Transverse colon (tissue), 4 donors: ENCODE data around the gene SDK1. TPM values are rescaled to one million over a fixed set of nuclear protein-coding genes. Genes with fewer than 3 reads are reported as not detected.

Experiments used
- DNase-seq: peaks from one replicate; pipeline ENCODE4 v3.0.0-alpha.2; 2019
- H3K27ac ChIP-seq, 4 donors: fragments of 200-600 bp; sonication (generic); 2 replicates each; pipeline ENCODE4 v1.5.1; 2016 to 2018; ENCODE audit warnings: inconsistent platforms in 4 of 4
- H3K27me3 ChIP-seq: fragments of 200-600 bp; sonication (generic); 2 replicates; pipeline ENCODE4 v1.5.1; 2017; ENCODE audit warnings: inconsistent platforms
- H3K36me3 ChIP-seq, 4 donors: fragments of 200-600 bp; sonication (generic); 2 replicates each; pipeline ENCODE4 v1.5.1; 2017 to 2019; ENCODE audit warnings: inconsistent platforms in 4 of 4
- H3K4me1 ChIP-seq, 4 donors: fragments of 200-600 bp; sonication (generic); 2 replicates each; pipeline ENCODE4 v1.5.1; 2017 to 2020; ENCODE audit warnings: inconsistent platforms in 4 of 4
- H3K4me3 ChIP-seq, 4 donors: fragments of 200-600 bp; sonication (generic); 1 replicate in 1 of 4; 2 replicates in 3 of 4; pipeline versions ENCODE4 v1.5.1 to v1.6.1; 2017 to 2019; ENCODE audit warnings: inconsistent platforms in 4 of 4
- H3K9me3 ChIP-seq, 2 donors: fragments of 200-600 bp; sonication (generic); 2 replicates each; pipeline ENCODE4 v1.5.1; 2017 to 2019; ENCODE audit warnings: inconsistent platforms in 2 of 2
- CTCF ChIP-seq, 5 experiments: fragments of 200-600 bp in 3 of 5; fragments of 450-650 bp in 2 of 5; sonication (generic) in 3 of 5; IDR thresholded peaks; 1 replicate in 2 of 5; 2 replicates in 3 of 5; pipeline ENCODE4 v1.5.1; 2016 to 2017; ENCODE audit warnings: antibody characterized with exemption in 5 of 5, inconsistent platforms in 3 of 5, mild to moderate bottlenecking in 2 of 5, moderate library complexity in 1 of 5
- EP300 ChIP-seq: sonication (generic); formaldehyde crosslinking; IDR thresholded peaks from one replicate; pipeline ENCODE4 v1.6.1; 2017; ENCODE audit warnings: antibody characterized with exemption, low read depth
- POLR2A ChIP-seq: fragments of 450-650 bp; IDR thresholded peaks from one replicate; pipeline ENCODE4 v1.6.1; 2016; ENCODE audit warnings: antibody characterized with exemption, mild to moderate bottlenecking, moderate library complexity
- POLR2AphosphoS5 ChIP-seq, 3 donors: sonication (generic); formaldehyde crosslinking; IDR thresholded peaks; one replicate each; pipeline ENCODE4 v1.6.1; 2016; ENCODE audit warnings: antibody characterized with exemption in 3 of 3
- WGBS, 2 donors: methylation state at CpG; one replicate each; pipeline ENCODE4 v1.1.5; 2018; ENCODE audit warnings: low coverage in 1 of 2; 5-methylcytosine and 5-hydroxymethylcytosine counted together
- in situ Hi-C, 4 donors: fragments of 200-750 bp; cut with MboI; loops; one replicate each; pipeline versions ENCODE4 v1.15.0 to v1.15.1; 2017; ENCODE audit warnings: low sequenced_read_pairs in 3 of 4, low pct_ligation_motif_present in 1 of 4, low pct_unique_long_range_greater_than_20kb in 1 of 4
- intact Hi-C: fragments of 100-400 bp; cut with DNase I; formaldehyde crosslinking; loops from one replicate; pipeline ENCODE4 v1.15.1; 2023; ENCODE audit warnings: low total_unique reads
- total RNA-seq, 4 donors: library from RNA; depleted of rRNA; stranded (reverse); fragments of >200 nt; gene quantifications; one replicate each; pipeline ENCODE4 v1.1.0, GENCODE V29; 2016

Gene SDK1
- total RNA-seq, 4 donors from 2014 or later, result 4.0 to 8.6 (median 5.4) TPM

- no peak for DNase-seq
- in situ Hi-C loops, result no loop called here
- Histone ChIP-seq H3K4me1 (peaks cover 0 to 8% (median 3%) of the 10 kb centered on the region in 4 donors), H3K4me3 (no peak overlapping the region), H3K36me3 (no peaks in the 10 kb centered on the region), H3K27me3 (no peaks in the 10 kb centered on the region), H3K9me3 (no peaks in the 10 kb centered on the region), H3K27ac (no peak overlapping the region)
- 80% methylated on average over 3 to 15 of the region's 15 CpGs for WGBS, 2 donors
- TF ChIP-seq POLR2A (no peak), POLR2AphosphoS5 (IDR thresholded peaks at IDR 0.05) (no peak), CTCF (IDR thresholded peaks at IDR 0.05) (no peak), EP300 (no peak)
- intact Hi-C loops, result no loop called here
These were observed 964.6 kb downstream of the SDK1 start for GRCh38 chr7:4265676-4266075.

- intact Hi-C loops (no loop called here), in situ Hi-C loops (no loop called here)
- H3K9me3 ChIP-seq, result no peaks in the 10 kb centered on the region
- no peak overlapping the region for H3K4me3 ChIP-seq
- WGBS, 2 donors, result 87 to 90% methylated on average over 3 to 21 of the region's 21 CpGs
- H3K27me3 ChIP-seq, result no peaks in the 10 kb centered on the region
- TF ChIP-seq EP300 (no peak), POLR2A (no peak), POLR2AphosphoS5 (IDR thresholded peaks at IDR 0.05) (no peak), CTCF (IDR thresholded peaks at IDR 0.05) (no peak)
- H3K4me1 ChIP-seq, result peaks cover 0 to 2% (median under 1%) of the 10 kb centered on the region in 4 donors
- DNase-seq, result no peak
- H3K27ac ChIP-seq, result no peak overlapping the region
- H3K36me3 ChIP-seq, result no peaks in the 10 kb centered on the region
These were observed 965.4 kb downstream of the SDK1 start for GRCh38 chr7:4266270-4267040.

- WGBS, 2 donors, result 40 to 71% methylated on average over 1 to 21 of the region's 21 CpGs
- no peak overlapping the region for H3K4me3 ChIP-seq
These were observed 966.4 kb downstream of the SDK1 start for GRCh38 chr7:4267341-4268039.

More at GRCh38 chr7:4267341-4268039, 966.4 kb downstream of the SDK1 start:
- no peak for DNase-seq
- H3K4me1 ChIP-seq, result no peaks in the 10 kb centered on the region
- no peaks in the 10 kb centered on the region for H3K36me3 ChIP-seq
- no peak overlapping the region for H3K27ac ChIP-seq
- intact Hi-C loops (no loop called here), in situ Hi-C loops (no loop called here)
- no peaks in the 10 kb centered on the region for H3K9me3 ChIP-seq
- TF ChIP-seq CTCF (IDR thresholded peaks at IDR 0.05), result no peak
- TF ChIP-seq POLR2AphosphoS5 (IDR thresholded peaks at IDR 0.05), result no peak
- no peak for TF ChIP-seq POLR2A
- no peak for TF ChIP-seq EP300
- H3K27me3 ChIP-seq, result no peaks in the 10 kb centered on the region
